GM18909 (cell line): ENCODE data around the gene GSX1.

Experiments
- ATAC-seq: cut with Tn5 transposase; IDR thresholded peaks from one replicate; pipeline ENCODE4 v1.9.1; 2021; ENCODE audit warnings: mild to moderate bottlenecking; ENCODE audit not compliant: unreplicated experiment, poor library complexity

GSX1 gene

DNA sequence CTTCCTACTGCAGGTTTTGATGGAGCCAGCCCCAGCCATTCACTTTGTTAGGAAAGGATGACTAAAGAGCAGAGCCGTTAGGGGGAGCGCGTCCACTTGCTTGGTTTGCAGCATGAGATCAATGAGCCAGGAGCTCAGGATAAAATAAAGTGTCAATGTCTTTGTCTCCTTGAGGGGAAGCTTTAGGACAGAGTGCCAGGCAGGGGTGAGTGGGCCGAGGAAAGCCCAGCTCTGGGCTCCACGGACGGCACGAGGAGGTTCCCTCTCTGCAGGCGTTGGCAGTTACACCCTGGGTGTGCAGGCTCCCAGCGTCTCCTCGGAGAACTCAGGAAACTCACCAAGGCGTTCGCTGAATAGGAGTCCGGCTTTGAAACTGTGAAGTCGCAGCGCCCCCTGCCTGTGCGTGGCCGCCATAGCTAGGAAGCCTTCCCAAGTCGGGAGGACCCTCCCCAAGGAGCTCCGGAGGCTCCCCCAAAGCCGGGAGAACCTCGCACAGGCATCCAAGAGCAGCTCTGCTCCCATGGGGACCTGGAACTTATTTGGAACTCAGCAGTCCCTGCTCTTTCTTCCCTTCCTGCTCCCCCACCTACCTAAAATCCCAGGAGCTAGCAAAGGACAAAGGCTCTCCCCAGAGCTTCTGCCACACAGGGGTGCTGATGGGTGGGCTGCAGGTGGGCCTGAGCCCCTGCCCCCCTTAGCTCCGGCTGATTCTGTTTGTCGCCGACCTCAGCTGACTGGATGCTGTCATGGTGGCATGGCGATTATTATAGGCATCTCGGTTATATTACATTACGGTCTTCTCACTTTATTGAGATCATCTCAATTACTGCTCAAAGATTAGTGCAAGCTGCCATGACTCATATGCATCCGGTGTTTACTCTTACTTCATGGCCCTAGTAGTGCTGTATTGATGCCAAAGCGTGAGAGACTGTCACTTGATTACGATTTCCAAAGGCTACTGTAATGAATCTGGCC, 34.4 kb downstream of the GSX1 start:
- ATAC-seq, result no peak

DNA sequence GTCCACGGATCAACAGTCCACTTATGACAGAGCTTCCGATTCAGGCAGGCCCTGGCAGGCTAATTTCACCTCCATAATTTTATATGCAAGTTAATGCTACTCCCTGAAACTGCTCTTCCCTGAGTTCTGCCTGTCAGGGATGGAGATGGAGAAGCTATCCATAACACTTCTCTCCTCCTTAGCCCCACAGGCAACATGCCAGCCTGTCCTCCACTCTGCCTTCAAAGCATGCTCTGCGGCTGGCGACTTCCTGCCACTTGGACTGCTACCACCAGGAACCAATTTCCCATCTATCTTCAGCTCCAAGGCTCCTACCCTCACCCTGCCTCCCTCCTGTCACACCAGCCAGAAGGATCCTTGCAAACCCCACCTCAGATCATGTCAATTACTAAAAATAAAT, 35.4 kb downstream of the GSX1 start:
- no peak for ATAC-seq

DNA sequence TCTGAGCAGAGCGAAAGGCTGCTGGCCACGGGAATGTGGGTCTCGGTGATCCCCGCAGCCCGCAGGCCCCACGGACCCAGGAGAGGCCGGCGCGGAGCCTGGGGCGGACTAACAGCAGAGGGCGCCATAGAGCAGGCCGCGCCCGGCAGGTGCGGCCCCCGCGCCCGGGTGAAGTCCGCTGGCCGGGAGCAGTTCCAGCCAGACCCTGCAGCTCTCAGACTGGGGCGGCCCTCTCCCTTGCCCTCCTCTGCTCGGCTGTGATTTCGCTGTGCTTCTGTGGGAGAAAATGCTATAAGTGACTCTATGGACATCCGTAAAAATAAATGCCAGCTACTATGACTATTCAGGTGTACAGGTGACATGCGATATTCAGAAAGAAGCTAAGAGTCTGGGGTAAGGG, 37.7 kb downstream of the GSX1 start:
- peak; percentile 63 for ATAC-seq

DNA sequence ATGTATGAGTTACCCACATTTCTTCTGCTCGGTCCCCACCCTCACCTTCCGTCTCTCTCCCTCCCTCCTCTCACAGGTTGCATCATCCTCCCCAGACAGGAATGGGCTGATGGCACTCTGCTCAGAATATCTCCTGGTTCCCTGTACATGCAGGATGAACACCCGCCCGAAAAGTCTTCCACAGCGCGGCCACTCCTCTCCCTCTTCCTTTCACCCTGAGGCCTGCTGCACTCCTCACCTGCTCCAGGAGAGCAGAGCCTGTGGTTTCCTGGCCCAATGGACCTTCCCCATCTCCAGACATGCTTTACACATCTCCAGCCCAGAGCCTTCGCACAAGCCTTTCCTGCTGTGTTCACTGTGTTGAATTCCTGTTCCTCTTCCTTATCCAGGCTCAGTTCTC, 40.9 kb downstream of the GSX1 start:
- no peak for ATAC-seq

DNA sequence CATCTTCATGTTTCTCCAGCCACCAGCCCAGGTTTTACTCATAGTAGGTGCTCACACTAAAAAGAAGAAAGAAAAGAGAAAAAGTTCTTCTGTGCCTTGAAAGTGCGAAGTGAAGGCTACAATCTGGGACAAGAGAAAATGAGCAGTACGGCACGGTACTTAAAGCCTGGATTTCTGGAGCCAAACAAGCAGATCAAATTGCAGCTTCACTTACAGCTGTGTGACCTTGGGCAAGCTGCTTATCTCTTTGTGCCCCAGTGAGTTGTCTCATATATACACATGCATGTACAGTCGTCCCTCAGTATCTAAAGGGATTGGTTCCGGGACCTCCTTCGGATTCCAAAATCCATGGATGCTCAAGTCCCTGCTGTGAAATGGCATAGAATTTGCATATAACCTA, 41.8 kb downstream of the GSX1 start:
- no peak for ATAC-seq

DNA sequence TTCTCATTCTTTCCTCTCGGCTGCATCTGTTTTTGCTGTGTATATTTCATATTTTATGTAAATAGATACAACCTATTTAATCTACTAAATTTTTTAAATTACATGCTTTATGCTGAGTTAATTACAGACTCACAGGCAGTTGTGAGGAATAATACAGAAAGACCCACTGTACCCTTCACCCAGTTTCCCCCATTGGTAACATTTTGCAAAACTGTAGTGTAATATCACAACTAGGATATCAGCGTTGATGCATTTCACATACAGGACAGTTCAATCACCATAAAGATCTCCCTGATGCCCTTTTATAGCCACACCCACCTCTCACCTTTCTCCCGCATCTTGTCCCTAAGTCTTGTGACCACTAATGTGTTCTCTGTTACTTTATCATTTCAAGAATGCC, 43.5 kb downstream of the GSX1 start:
- no peak for ATAC-seq

DNA sequence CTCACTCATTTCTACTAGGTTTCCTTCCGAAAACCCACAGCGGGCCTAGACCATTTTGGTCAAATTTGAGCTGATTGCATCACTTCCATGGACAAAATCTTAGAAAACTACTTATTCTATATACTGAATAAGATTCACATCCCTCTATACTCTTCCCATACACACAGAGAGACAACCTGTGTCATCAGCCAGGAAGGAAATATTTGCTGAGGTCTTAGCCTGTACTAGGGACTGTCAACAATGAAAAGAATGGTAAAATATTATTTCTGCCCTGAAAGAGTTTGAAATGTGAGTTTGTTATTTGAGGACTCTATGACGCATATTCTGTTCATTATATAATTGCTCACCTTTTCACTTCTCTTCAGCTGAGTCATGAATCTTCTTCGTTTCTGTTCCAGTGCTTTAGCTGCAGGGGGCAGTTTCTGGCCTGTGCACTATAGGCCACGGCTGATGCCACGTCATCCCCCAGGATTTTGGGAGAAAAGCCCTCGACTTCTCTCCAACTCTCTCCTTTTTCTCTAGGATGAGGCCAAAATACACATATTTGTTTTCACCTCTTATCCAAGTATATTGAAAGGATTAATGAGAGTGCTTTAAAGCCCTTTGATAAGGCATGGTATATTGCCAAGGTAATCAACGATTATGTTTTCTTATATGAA, 47.7 kb downstream of the GSX1 start:
- no peak for ATAC-seq

DNA sequence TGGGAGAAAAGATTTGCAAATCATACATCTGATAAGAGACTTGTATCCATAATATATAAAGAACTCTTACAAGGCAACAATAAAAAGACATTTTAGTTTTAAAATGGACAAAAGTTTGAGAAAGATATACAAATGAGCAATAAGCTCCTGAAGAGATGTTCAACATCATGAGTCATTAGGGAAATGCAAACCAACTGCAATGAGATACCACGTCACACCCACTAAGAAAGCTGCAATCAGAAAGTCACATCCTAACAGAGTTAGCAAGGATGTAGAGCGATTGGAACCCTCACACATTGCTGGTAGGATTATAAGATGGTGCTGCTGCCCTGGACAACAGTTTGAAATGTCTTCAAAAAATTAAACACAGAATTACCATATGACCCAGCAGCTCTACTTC, 50.3 kb downstream of the GSX1 start:
- ATAC-seq, result no peak
